GM21526 (cell line): ENCODE results near the gene ZNF827.
"Not testable (repeated sequence)": the region's sequence is repeated elsewhere in the genome, so short reads cannot be mapped to it uniquely, and the experiment has no call there.

ENCODE experiments used
- ATAC-seq: cut with Tn5 transposase; IDR thresholded peaks from one replicate; pipeline ENCODE4 v1.9.1; 2021; ENCODE audit warnings: moderate library complexity; ENCODE audit not compliant: unreplicated experiment, low FRiP score

Gene ZNF827

DNA sequence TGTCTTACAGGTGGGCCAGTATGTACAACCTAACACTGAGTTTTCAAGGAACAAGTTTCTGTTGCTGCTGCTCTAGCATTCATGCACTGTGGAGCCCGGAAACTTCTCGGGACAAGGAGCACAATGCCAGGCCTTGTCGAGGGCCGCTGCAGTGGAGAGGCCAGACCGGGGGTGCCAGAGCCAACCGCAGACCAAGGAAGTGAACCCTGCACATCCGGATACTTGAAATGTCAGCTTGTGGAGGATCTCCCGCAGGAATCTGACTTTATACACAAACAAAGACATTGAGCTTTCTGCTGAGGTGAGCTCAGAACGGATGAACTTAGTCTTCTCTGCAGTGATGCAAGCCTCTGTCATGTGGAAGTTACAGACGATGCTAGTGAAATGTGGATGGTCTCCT, 99.5 kb downstream of the ZNF827 start:
- no peak for ATAC-seq

DNA sequence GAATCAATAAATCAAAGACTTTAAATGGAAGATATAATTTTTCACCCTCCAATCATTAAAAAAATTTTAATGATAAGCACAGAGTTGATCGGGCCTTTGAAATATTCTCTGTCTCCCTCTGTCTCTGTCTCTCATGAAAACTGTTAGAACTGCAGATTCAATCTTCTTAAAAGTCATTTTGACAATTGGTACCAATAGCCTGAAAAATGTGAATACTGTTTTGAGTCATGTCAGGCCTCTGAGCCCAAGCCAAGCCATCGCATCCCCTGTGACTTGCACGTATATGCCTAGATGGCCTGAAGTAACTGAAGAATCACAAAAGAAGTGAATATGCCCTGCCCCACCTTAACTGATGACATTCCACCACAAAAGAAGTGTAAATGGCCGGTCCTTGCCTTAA, 106.2 kb downstream of the ZNF827 start:
- not testable (repeated sequence) for ATAC-seq

- peak; percentile 63 for ATAC-seq
Measured at GRCh38 chr4:145830699-145831098, 107.9 kb downstream of the ZNF827 start.

GRCh38 chr4:145829629-145830395, 108.8 kb downstream of the ZNF827 start:
- peak; percentile 60 for ATAC-seq

DNA sequence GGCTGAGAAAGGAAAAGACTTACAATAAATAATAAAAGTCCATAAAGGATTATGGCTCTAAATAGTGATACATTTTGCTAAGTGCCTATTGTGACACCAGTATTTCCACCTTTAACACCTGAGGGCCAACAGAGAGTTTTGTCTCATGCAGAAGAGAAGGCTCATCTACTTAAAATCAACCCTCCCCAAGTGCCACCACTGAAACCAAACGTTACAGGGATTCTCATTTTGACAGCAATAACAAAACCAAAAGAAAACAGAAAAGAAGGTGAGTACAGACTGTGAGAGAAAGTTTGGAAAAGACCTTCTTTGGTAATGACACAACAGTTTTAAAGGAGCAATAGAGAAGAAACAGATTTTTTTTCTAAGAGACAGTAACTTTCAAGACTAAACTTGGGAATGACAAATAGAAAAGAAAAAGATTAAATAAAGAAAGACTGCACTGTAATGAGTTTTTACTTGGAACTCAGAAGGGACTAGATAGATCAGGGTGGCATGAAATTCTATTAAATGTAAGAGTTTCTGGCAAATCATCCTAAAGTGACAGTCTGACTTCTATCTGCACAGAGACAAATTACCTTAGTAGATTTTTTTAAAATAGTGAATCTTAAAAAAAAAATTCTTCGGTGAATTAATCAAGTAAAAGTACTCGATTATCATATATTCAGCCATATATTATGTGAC, 109.7 kb downstream of the ZNF827 start:
- ATAC-seq: peak; percentile 64

- no peak for ATAC-seq
Measured at GRCh38 chr4:145827885-145828284, 110.7 kb downstream of the ZNF827 start.

DNA sequence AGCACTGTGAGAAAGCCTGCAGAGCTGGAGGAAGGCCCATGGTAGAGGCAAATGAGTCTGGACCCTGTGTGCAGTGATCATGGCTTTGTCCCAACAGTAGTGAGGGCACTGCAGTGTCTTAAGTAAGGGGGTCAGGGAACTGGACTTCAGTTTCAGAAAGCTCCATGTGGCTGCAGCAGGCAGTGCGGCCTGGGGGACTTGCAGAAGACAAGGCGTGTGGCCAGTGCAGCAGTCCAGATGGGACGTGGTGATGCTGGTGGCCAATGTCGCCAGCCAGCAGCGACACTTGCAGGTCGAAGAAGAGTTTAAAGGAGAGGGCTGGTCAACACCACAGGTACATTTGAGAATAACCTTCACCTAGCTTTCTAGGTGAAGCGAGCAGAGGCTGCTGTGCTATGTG, 113.4 kb downstream of the ZNF827 start:
- no peak for ATAC-seq

DNA sequence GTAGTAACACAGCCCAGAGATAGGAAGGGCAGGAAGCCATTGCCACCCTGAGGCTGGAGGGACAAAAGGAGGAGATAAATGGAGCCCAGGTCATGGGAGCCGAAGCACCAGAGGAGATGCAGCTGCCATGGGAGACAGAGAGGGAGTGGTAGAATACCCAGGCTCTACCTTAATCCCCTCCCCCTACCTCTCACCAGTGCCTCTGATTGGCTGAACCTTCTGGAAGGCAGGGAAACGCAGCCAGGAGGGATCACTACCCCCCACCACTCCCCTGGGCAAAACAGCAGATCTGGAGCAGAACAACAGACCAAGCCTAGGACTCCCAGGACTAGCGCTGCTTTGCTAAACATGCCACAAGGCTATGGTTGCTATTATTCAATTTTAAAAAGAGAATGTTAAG, 114.2 kb downstream of the ZNF827 start:
- no peak for ATAC-seq

DNA sequence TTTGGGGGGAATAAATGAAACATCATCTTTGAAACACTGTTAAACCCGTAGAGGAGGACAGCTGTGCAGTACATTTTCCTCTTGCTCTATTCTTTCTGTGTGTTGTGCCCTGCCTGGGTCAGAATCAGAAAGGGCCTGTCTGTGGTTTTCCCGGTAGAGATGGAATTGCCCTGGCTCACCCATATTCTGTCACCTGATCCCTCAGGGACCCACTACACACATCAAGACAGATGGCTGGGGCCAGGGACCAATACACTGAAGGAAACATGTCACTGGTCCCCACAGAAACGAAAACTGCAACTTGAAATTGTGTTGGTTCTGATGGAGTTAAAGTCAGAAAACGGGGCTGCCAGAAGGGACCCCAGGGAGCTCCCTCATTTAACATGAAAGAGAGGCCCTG, 114.9 kb downstream of the ZNF827 start:
- no peak for ATAC-seq

DNA sequence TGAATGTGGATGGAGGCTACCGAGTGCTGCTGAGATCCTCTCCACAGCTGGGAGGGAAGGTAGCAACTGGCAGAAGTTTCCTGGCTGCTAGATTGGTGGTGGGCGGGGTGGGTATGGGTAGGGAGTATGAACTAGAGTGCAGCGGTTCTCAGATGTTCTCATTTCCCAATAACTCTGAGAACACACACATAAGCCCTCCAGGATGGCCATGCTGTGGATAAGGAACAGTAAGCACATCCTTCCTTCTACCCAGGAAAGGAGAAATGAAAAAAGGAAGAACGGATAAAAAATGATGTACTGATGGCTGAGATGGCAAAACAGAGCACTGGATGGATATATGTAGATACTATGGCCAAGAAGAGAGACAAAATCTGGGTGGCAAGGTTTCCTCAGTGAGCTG, 116.0 kb downstream of the ZNF827 start:
- no peak for ATAC-seq

DNA sequence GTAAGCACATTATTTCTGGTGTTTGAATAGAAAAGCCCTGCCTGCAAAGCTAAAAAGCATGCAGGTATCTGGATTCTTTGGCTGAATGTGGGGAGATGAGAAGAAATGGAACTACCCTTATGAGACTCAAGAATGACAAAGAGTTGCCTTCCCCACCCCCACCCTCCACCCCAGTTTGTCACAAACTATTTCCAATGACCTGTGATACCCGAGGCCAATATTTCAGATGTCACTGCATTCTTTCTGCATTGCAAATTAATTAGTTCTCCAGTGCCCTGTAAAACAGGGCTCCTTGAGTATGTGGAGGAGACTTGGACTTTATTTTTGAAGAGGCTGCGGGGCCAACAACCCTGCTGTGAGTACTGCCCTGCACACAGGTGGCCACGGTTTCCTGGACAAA, 116.4 kb downstream of the ZNF827 start:
- ATAC-seq: no peak

- no peak for ATAC-seq
Measured at GRCh38 chr4:145821766-145822165, 116.9 kb downstream of the ZNF827 start.

- ATAC-seq: no peak
Measured at GRCh38 chr4:145820407-145820806, 118.2 kb downstream of the ZNF827 start.

GRCh38 chr4:145819853-145820181, 118.8 kb downstream of the ZNF827 start:
- no peak for ATAC-seq

- no peak for ATAC-seq
Measured at GRCh38 chr4:145819101-145819852, 119.3 kb downstream of the ZNF827 start.

GRCh38 chr4:145818011-145818410, 120.6 kb downstream of the ZNF827 start:
- no peak for ATAC-seq

DNA sequence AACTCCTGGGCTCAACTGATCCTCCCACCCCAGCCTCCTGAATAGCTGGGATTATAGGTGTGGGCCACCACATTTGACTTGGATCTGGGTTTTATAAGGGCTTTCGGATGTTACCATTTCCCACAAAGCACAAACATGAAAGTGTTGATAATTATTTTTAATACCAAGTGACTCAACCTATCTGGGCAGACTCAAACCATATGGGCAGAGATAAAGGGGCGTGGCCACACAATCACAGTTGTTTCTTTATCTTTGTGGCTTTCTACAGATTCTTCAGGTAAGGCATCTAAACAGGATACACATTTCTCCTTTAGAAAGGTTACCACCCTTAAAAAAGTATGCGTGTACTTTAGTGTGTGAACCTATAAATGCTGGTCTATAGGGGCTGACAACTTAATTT, 122.5 kb downstream of the ZNF827 start:
- ATAC-seq: no peak

- ATAC-seq: no peak
Measured at GRCh38 chr4:145815626-145816025, 123.0 kb downstream of the ZNF827 start.

GRCh38 chr4:145815027-145815612, 123.5 kb downstream of the ZNF827 start:
- ATAC-seq: no peak

- ATAC-seq: no peak
Measured at GRCh38 chr4:145814246-145814645, 124.4 kb downstream of the ZNF827 start.

DNA sequence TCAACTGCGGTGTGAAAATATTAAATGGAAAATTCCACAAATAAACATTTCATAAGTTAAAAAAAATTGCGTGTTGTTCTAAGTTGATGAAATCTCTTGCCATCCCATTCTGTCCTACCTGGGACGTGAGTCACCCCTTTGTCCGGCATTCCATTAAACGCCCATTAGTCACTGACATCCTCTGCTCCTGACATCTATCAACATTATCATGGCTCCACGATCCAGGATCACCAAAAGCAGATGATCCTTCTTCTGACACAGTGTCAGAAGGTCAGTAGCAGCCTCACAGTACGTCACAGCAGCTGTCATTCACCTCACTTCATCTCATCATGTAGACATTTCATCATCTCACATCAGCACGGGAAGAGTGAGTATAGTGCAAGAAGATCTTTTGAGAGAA, 125.7 kb downstream of the ZNF827 start:
- no peak for ATAC-seq
